Left lung (tissue), 10 donors: ENCODE measurements around the gene SPEG. TPM values are rescaled to one million over a fixed set of nuclear protein-coding genes. Genes with fewer than 3 reads are reported as not detected.
A peak's percentile ranks its signal among the peaks of the same experiment; 100 is the strongest.

Experiments
- ATAC-seq: fragments of 200-7000 bp; cut with Tn5 transposase; one replicate; pipeline ENCODE4 v1.9.1; 2020; ENCODE audit warnings: moderate library complexity
- DNase-seq, 4 donors: peaks; one replicate each; pipeline ENCODE4 v3.0.0-alpha.2; 2013 to 2020
- H3K27ac ChIP-seq, 2 donors: fragments of 200-600 bp; sonication (generic) in 1 of 2; one replicate each; pipeline versions ENCODE4 v1.5.0 to v1.8.0; 2020 to 2021
- H3K27me3 ChIP-seq, 2 donors: fragments of 200-600 bp; sonication (generic) in 1 of 2; one replicate each; pipeline versions ENCODE4 v1.5.0 to v1.8.0; 2020 to 2021
- H3K36me3 ChIP-seq, 2 donors: fragments of 200-600 bp; sonication (generic) in 1 of 2; one replicate each; pipeline versions ENCODE4 v1.5.0 to v1.8.0; 2020 to 2021
- H3K4me1 ChIP-seq, 2 donors: fragments of 200-600 bp; one replicate each; pipeline ENCODE4 v1.8.0; 2021
- H3K4me3 ChIP-seq, 2 donors: fragments of 200-600 bp; sonication (generic) in 1 of 2; one replicate each; pipeline versions ENCODE4 v1.5.0 to v1.8.0; 2020 to 2021; ENCODE audit warnings: mild to moderate bottlenecking in 1 of 2
- H3K9me3 ChIP-seq, 2 donors: fragments of 200-600 bp; sonication (generic) in 1 of 2; one replicate each; pipeline versions ENCODE4 v1.5.0 to v1.8.0; 2020 to 2021
- CTCF ChIP-seq, 2 donors: fragments of 200-600 bp; sonication (generic) in 1 of 2; IDR thresholded peaks; one replicate each; pipeline versions ENCODE4 v1.5.0 to v1.8.0; 2021; ENCODE audit warnings: antibody characterized with exemption in 2 of 2
- intact Hi-C, 2 donors: fragments of 100-400 bp; cut with DNase I; formaldehyde crosslinking; loops; one replicate each; pipeline versions ENCODE4 v1.11.2 to v1.14.2; 2022
- polyA plus RNA-seq, 6 donors: library from polyadenylated mRNA; unstranded; fragments of 120-200 nt; gene quantifications; one replicate each; pipeline ENCODE4 v1.2.1, GENCODE V29; 2013; ENCODE audit not compliant: insufficient read length in 6 of 6
- total RNA-seq, 2 donors: library from RNA; stranded (reverse); fragmentation: NEBNext Ultra II Directional; extraction: Animal tissue kit (Norgen Biotek cat#: 25700); gene quantifications; one replicate each; pipeline ENCODE4 v1.2.1, GENCODE V29; 2021
- donor health status: DM: no; HTN: yes; CAD: no.
- donor health status: DM: no; HTN: no; CAD: no.

Gene SPEG
- total and polyA plus RNA-seq, 8 donors: 7.3 to 34.2 (median 25.1) TPM

GRCh38 chr2:219430633-219431615, 3.7 kb upstream of the SPEG start:
- DNase-seq (peak in 1 of 4 donors; percentile 68), ATAC-seq (peak; percentile 62)
- H3K27ac ChIP-seq: no peak overlapping the region
- H3K27me3 ChIP-seq: peaks cover 14 to 45% of the 10 kb centered on the region in 2 donors
- peaks cover 0 to 9% of the 10 kb centered on the region in 2 donors for H3K4me1 ChIP-seq
- no peaks in the 10 kb centered on the region for H3K36me3 ChIP-seq
- H3K4me3 ChIP-seq: no peak overlapping the region
- H3K9me3 ChIP-seq: no peaks in the 10 kb centered on the region
- TF ChIP-seq CTCF (IDR thresholded peaks at IDR 0.05): no peak
- intact Hi-C loops: no loop called here

GRCh38 chr2:219433666-219434467, 776 bp upstream of the SPEG start:
- Histone ChIP-seq H3K4me1 (peaks cover 0 to 9% of the 10 kb centered on the region in 2 donors), H3K4me3 (no peak overlapping the region), H3K9me3 (no peaks in the 10 kb centered on the region), H3K27ac (no peak overlapping the region), H3K36me3 (no peaks in the 10 kb centered on the region), H3K27me3 (peaks cover 14 to 57% of the 10 kb centered on the region in 2 donors)
- no peak for TF ChIP-seq CTCF (IDR thresholded peaks at IDR 0.05)
- DNase-seq: no peak
- ATAC-seq: no peak
- intact Hi-C loops: no loop called here

DNA sequence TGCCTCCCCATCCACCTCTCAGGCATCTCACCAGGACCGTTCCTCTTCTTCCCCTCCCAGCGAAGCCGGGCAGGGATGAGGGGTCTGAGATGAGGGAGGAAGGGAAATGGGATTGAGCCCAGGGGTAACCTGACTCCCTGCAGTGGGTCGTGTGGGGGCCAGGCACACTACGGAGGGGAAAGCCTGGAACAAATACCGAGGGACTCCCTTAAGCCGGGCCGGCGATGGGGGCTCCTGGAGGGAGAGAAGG, 250 bp upstream of the SPEG start:
- H3K27ac ChIP-seq: no peak overlapping the region
- no peak for TF ChIP-seq CTCF (IDR thresholded peaks at IDR 0.05)
- ATAC-seq (no peak), DNase-seq (no peak)
- intact Hi-C loops: no loop called here
- peaks cover 14 to 63% of the 10 kb centered on the region in 2 donors for H3K27me3 ChIP-seq
- H3K9me3 ChIP-seq: no peaks in the 10 kb centered on the region
- peaks cover 0 to 9% of the 10 kb centered on the region in 2 donors for H3K4me1 ChIP-seq
- no peak overlapping the region for H3K4me3 ChIP-seq
- H3K36me3 ChIP-seq: no peaks in the 10 kb centered on the region

DNA sequence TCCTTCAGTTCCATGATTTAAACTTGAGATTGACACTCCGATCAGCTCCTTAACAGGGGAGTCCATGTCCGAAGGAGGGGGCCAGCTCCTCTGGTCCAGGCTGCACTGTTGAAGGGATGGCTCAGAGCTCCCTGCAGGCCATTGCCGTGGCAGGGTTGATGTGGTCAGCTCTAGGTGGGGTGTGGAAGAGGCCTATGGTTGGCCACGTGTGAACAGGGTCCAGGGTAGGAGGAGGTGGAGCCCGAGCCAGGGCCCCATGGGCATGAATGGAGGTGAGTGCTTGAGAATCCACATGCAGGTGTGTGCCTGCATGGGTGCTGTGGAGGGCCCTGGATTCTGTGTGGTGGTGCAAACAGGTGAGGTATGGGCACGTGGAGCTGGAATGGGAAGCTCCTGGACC, 1.1 kb downstream of the SPEG start:
- no peaks in the 10 kb centered on the region for H3K9me3 ChIP-seq
- no peak for DNase-seq
- no peak overlapping the region for H3K4me3 ChIP-seq
- no peaks in the 10 kb centered on the region for H3K36me3 ChIP-seq
- no peak for ATAC-seq
- peaks cover 0 to 9% of the 10 kb centered on the region in 2 donors for H3K4me1 ChIP-seq
- H3K27me3 ChIP-seq: peaks cover 15 to 76% of the 10 kb centered on the region in 2 donors
- no peak overlapping the region for H3K27ac ChIP-seq
- intact Hi-C loops: no loop called here
- no peak for TF ChIP-seq CTCF (IDR thresholded peaks at IDR 0.05)

DNA sequence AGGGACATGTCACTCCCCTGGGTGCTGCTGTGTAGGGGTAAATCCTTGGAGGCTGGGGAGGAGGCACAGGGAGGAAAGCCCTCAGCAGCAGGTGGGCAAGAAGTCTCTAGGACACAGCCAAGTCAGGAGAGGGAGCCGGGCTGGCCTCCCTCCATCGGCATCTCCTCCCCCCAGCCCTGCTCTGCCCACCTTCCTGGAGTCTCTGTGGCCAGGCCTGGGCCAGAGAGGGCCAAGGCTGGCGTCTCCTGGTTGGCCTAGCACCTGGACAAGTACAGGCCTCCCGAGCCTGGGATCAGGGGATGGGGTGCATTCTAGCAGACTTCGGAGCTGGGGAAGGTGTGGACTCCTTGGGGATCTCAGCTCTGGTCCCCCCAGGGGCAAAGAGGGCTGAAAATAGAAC, 1.8 kb downstream of the SPEG start:
- peaks cover 22 to 83% of the 10 kb centered on the region in 2 donors for H3K27me3 ChIP-seq
- ATAC-seq (no peak), DNase-seq (no peak)
- no peaks in the 10 kb centered on the region for H3K36me3 ChIP-seq
- H3K4me1 ChIP-seq: peaks cover 0 to 17% of the 10 kb centered on the region in 2 donors
- no peak overlapping the region for H3K27ac ChIP-seq
- no peak for TF ChIP-seq CTCF (IDR thresholded peaks at IDR 0.05)
- no peak overlapping the region for H3K4me3 ChIP-seq
- intact Hi-C loops: no loop called here
- H3K9me3 ChIP-seq: no peaks in the 10 kb centered on the region
